Keratinocyte (primary cell): Measurements from ENCODE around the gene CENPU. TPM values are rescaled to one million over a fixed set of nuclear protein-coding genes. Genes with fewer than 3 reads are reported as not detected.
A peak's percentile ranks its signal among the peaks of the same experiment; 100 is the strongest.
"Not testable (repeated sequence)": the region's sequence is repeated elsewhere in the genome, so short reads cannot be mapped to it uniquely, and the experiment has no call there.

Experiments used
- DNase-seq: peaks from one replicate; pipeline ENCODE4 v3.0.0-alpha.2; 2011; ENCODE audit warnings: low read depth, missing footprints, low spot score
- FAIRE-seq: peaks from 2 replicates; lab custom pipeline; 2011; peaks lifted over from hg19 to GRCh38; lab: Jason Lieb, UNC
- H2AFZ ChIP-seq: 2 replicates; pipeline ENCODE4 v1.6.0; 2012; ENCODE audit warnings: low read length, control low read depth, inconsistent platforms; ENCODE audit not compliant: control insufficient read depth
- H3K27ac ChIP-seq: 2 replicates; pipeline ENCODE4 v1.5.1; 2011; ENCODE audit warnings: low read length; ENCODE audit not compliant: control insufficient read depth, insufficient read depth
- H3K27me3 ChIP-seq: 3 replicates; pipeline ENCODE4 v1.6.0; 2011; ENCODE audit warnings: low read length; ENCODE audit not compliant: control insufficient read depth, insufficient read depth; ENCODE audit errors: extremely low read depth
- H3K36me3 ChIP-seq, 2 experiments: 2 replicates in 1 of 2; 3 replicates in 1 of 2; pipeline ENCODE4 v1.5.1; 2011; ENCODE audit warnings: low read length in 2 of 2, mild to moderate bottlenecking in 1 of 2; ENCODE audit not compliant: control insufficient read depth in 2 of 2, insufficient read depth in 2 of 2; ENCODE audit errors: extremely low read depth in 1 of 2
- H3K4me1 ChIP-seq: 3 replicates; pipeline ENCODE4 v1.5.1; 2011; ENCODE audit warnings: low read length; ENCODE audit not compliant: control insufficient read depth, insufficient read depth; ENCODE audit errors: extremely low read depth
- H3K4me2 ChIP-seq: 3 replicates; pipeline ENCODE4 v1.6.0; 2011; ENCODE audit warnings: low read depth, low read length; ENCODE audit not compliant: control insufficient read depth, insufficient read depth; ENCODE audit errors: extremely low read depth
- H3K4me3 ChIP-seq, 3 experiments: fragments of 200-600 bp in 1 of 3; sonication (generic) in 1 of 3; 2 replicates in 2 of 3; 3 replicates in 1 of 3; pipeline ENCODE4 v1.5.1; 2011 to 2016; ENCODE audit warnings: low read length in 3 of 3, mild to moderate bottlenecking in 3 of 3, control low read depth in 2 of 3, inconsistent platforms in 1 of 3, low read depth in 1 of 3, mixed read lengths in 1 of 3, mixed run types in 1 of 3, moderate library complexity in 1 of 3; ENCODE audit not compliant: control insufficient read depth in 2 of 3, insufficient read depth in 2 of 3; ENCODE audit errors: extremely low read depth in 1 of 3
- H3K79me2 ChIP-seq: 2 replicates; pipeline ENCODE4 v1.6.0; 2012; ENCODE audit warnings: low read length; ENCODE audit not compliant: control insufficient read depth, insufficient read depth
- H3K9ac ChIP-seq: 3 replicates; pipeline ENCODE4 v1.6.0; 2011; ENCODE audit warnings: low read length; ENCODE audit not compliant: control insufficient read depth, insufficient read depth; ENCODE audit errors: extremely low read depth
- H3K9me1 ChIP-seq: 3 replicates; pipeline ENCODE4 v1.6.0; 2011; ENCODE audit warnings: low read length; ENCODE audit not compliant: control insufficient read depth, insufficient read depth; ENCODE audit errors: extremely low read depth
- H3K9me3 ChIP-seq: 2 replicates; pipeline ENCODE4 v1.5.1; 2012; ENCODE audit warnings: low read depth, low read length; ENCODE audit not compliant: control insufficient read depth
- H4K20me1 ChIP-seq: 3 replicates; pipeline ENCODE4 v1.6.0; 2011; ENCODE audit warnings: low read length; ENCODE audit not compliant: control insufficient read depth, insufficient read depth; ENCODE audit errors: extremely low read depth
- EZH2 ChIP-seq: IDR thresholded peaks from one replicate; pipeline ENCODE4 v1.6.1; 2012; ENCODE audit warnings: inconsistent platforms, mild to moderate bottlenecking, low read length, moderate library complexity
- dilution Hi-C: fragments of 300-500 bp; cut with MboI; formaldehyde crosslinking; loops from one replicate; pipeline ENCODE4 v1.7.0; 2020; ENCODE audit warnings: low sequenced_read_pairs; ENCODE audit not compliant: extremely low pct_ligation_motif_present
- polyA plus RNA-seq, 5 experiments: library from polyadenylated mRNA; depleted of rRNA in 3 of 5; stranded (reverse) in 3 of 5; stranded (forward) in 1 of 5; unstranded in 1 of 5; fragments of >200 nt; gene quantifications; 1 replicate in 1 of 5; 2 replicates in 3 of 5; 3 replicates in 1 of 5; pipeline versions ENCODE4 v1.2.1 to v1.2.3, GENCODE V29; 2011 to 2012; ENCODE audit warnings: missing spikeins in 2 of 5, low read depth in 1 of 5, low replicate concordance in 1 of 5
- TF ChIP-seq, protein P1 (sequence below), 3 experiments: IDR thresholded peaks in 1 of 3; conservative IDR thresholded peaks in 1 of 3; optimal IDR thresholded peaks in 1 of 3; 2 replicates in 2 of 3; 3 replicates in 1 of 3; pipeline versions ENCODE3 to v1.5.1; 2011; ENCODE audit warnings: low read length in 3 of 3, mild to moderate bottlenecking in 3 of 3, moderate library complexity in 2 of 3, control low read depth in 1 of 3, inconsistent platforms in 1 of 3; ENCODE audit not compliant: insufficient read depth in 2 of 3; ENCODE audit errors: extremely low read depth in 1 of 3

Gene CENPU
- polyA plus RNA-seq, 1 donor (not counting 4 experiments of a cell fraction or from before 2014, with no cell fraction given), result 12.5 TPM

GRCh38 chr4:184740980-184741391, 7.1 kb upstream of the CENPU start:
- Histone ChIP-seq H3K9me3 (no peaks in the 10 kb centered on the region), H3K27me3 (no peaks in the 10 kb centered on the region), H3K4me3 (no peak overlapping the region), H3K79me2 (no peaks in the 10 kb centered on the region), H3K36me3 (no peaks in the 10 kb centered on the region), H3K4me2 (no peak overlapping the region), H2AFZ (no peak overlapping the region), H3K9me1 (no peaks in the 10 kb centered on the region), H3K9ac (no peak overlapping the region), H4K20me1 (no peaks in the 10 kb centered on the region), H3K4me1 (peaks cover 2% of the 10 kb centered on the region), H3K27ac (no peak overlapping the region)
- DNase-seq, result no peak
- FAIRE-seq, result no peak
- TF ChIP-seq, protein P1, sequence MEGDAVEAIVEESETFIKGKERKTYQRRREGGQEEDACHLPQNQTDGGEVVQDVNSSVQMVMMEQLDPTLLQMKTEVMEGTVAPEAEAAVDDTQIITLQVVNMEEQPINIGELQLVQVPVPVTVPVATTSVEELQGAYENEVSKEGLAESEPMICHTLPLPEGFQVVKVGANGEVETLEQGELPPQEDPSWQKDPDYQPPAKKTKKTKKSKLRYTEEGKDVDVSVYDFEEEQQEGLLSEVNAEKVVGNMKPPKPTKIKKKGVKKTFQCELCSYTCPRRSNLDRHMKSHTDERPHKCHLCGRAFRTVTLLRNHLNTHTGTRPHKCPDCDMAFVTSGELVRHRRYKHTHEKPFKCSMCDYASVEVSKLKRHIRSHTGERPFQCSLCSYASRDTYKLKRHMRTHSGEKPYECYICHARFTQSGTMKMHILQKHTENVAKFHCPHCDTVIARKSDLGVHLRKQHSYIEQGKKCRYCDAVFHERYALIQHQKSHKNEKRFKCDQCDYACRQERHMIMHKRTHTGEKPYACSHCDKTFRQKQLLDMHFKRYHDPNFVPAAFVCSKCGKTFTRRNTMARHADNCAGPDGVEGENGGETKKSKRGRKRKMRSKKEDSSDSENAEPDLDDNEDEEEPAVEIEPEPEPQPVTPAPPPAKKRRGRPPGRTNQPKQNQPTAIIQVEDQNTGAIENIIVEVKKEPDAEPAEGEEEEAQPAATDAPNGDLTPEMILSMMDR (optimal IDR thresholded peaks at IDR 0.05 in 1 of 3, IDR thresholded peaks at IDR 0.05 in 1 of 3, conservative IDR thresholded peaks at IDR 0.05 in 1 of 3; ENCODE audit: extremely low read depth in 1 of 3, insufficient read depth in 2 of 3, low read length in 3 of 3), result no peak
- no peak for TF ChIP-seq EZH2
- dilution Hi-C loops, result no loop called here

DNA sequence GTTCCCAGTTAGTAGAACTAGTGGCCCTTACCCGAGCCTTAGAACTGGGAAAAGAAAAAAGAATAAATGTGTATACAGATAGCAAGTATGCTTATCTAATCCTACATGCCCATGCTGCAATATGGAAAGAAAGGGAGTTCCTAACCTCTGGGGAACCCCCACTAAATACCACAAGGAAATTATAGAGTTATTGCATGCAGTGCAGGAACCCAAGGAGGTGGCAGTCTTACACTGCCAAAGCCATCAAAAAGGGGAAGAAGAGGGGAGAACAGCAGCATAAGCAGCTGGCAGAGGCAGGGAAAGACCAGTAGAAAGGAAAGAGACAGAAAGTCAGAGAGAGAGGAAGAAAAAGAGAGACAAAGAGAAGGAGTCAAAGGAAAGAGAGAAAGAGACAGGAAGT, 5.7 kb upstream of the CENPU start:
- DNase-seq, H3K4me1 ChIP-seq, H3K36me3 ChIP-seq, H3K27me3 ChIP-seq, H3K27ac ChIP-seq, H2AFZ ChIP-seq, H4K20me1 ChIP-seq, H3K9ac ChIP-seq, H3K79me2 ChIP-seq, dilution Hi-C loops, FAIRE-seq, H3K4me2 ChIP-seq, H3K9me3 ChIP-seq, H3K9me1 ChIP-seq, H3K4me3 ChIP-seq: not testable (repeated sequence)

DNA sequence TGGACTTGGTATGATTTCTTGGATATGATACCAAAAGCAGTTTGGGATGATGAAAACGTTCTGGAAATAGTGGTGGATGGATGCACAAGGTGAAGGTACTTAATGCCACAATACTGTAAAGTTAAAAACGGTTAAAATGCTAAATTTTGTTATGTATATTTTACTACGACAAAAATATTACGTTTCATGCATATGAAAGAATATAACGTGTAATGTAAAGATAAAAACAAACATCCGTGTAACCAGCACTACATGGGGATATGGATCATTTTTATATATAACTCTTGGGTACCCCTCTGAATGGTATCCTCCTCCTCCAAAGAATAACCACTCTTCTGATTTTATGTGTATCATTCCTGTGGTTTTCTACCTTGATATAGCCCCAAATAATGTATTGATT, 862 bp upstream of the CENPU start:
- DNase-seq (no peak), FAIRE-seq (no peak)
- H3K27me3 ChIP-seq, result no peaks in the 10 kb centered on the region
- peak overlapping the region; percentile 73 to 98 (median 97) for H3K4me3 ChIP-seq
- H3K79me2 ChIP-seq, result peaks cover 30% of the 10 kb centered on the region
- no peaks in the 10 kb centered on the region for H4K20me1 ChIP-seq
- H3K4me2 ChIP-seq, result peak overlapping the region; percentile 92
- dilution Hi-C loops, result no loop called here
- H3K27ac ChIP-seq, result peak overlapping the region; percentile 34
- peak overlapping the region; percentile 96 for H2AFZ ChIP-seq
- H3K4me1 ChIP-seq, result peaks cover 22% of the 10 kb centered on the region
- no peaks in the 10 kb centered on the region for H3K9me3 ChIP-seq
- H3K9me1 ChIP-seq, result no peaks in the 10 kb centered on the region
- H3K9ac ChIP-seq, result peak overlapping the region; percentile 95
- H3K36me3 ChIP-seq, result no peaks in the 10 kb centered on the region
- TF ChIP-seq, protein P1 (optimal IDR thresholded peaks at IDR 0.05 in 1 of 3, IDR thresholded peaks at IDR 0.05 in 1 of 3, conservative IDR thresholded peaks at IDR 0.05 in 1 of 3; ENCODE audit: extremely low read depth in 1 of 3, insufficient read depth in 2 of 3, low read length in 3 of 3), result no peak
- TF ChIP-seq EZH2, result no peak
